ENCODE data around the gene STK10.

The STK10 gene

DNA sequence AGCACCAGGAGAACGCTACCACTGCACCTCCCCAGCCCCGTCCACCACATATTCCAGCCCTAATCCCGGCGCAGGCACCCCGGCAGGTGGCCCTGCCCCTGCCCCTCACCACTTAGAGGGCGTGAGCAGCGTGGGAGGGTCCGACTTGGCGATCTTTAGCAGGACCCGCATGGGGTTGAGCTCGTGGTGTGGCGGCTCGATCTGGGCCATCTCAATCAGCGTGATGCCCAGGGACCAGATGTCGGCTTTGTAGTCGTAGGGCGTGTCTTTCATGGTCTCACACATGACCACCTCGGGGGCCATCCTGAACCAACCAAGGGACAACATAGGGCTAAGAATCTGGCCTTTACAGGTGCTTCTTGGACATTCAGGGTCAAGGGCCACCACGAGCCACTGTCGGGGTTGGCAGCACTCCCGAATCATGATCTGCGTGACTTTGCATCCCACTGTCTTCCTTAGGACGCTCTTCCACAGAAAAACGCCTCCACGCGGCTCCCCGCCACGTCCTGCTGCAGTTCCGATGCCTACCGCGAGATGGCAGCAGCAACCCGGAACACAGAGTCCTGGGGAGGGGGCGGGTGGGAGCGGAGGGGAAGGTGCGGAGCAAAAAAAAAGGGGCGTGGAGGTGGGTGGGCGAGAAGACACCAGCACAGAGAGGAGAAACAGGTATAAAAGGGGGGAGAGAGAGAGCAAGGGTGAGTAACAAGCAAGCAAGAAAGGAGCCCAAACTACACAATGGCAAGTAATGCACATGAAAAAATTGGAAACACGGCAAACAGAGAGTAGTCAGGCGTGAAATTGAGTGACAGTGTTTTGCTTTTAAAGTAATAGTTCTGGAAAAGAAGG, 81.3 kb downstream of the STK10 start:
- DNase-seq, result peak; percentile 57 to 72

DNA sequence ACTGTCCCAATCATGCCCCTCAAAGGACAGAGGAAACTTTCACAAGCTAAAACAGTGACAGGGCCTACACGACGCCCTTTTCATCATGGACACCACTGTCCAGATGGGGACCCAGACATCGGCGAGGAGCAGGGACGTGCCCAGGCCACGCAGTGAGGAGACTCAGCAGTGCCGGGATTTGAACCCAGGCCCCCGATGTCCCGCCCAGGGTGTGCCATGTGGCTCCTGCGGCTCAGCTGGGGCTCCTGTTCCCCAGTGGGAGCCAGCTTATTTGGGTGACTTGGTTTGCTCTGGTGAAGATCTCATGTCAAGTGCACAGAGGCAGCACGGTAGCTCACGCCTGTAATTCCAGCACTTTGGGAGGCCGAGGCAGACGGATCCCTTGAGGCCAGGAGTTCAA, 82.2 kb downstream of the STK10 start:
- no peak for DNase-seq

DNA sequence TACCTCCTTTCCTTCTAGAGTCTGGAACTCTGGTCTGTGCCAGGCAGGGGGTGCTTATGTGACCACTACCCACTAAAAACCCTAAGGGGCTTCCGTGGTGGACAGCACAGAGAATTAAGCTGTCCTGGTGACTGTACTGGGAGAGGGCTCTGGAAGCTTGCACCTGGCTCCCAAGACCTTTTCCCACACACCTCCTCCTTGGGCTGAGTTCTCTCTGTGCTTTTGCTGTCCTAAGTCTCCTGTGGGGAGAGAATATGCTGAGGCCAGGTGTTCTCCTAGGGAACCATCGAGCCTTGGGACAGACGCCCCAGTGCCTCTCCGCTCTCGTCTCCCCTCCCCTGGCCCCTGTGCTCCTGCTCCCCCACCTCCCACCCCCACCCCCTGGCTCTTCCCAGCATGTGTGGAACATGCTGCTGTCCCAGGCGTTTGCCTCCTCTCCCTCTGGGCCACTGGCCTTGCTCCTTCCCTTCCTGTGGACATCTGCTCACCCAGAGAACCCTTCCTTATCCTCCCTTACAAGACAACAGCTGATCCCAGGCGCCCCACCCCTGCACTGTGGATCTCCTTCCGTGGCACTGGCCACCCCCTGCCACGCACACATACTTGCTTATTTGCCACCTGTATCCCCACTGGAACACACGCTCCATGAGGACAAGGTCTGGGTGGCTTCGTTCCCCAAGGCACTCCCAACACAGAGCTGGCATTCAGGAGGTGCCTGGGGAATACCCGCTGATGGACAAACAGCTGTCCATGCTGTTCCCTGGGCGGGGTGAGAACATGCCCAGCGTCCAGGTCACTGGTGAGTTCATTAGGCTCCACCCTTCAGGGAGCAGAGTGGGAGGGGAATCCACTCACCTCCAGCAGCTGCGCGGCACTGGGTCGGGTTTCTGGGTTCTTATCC, 83.0 kb downstream of the STK10 start:
- no peak for DNase-seq

DNA sequence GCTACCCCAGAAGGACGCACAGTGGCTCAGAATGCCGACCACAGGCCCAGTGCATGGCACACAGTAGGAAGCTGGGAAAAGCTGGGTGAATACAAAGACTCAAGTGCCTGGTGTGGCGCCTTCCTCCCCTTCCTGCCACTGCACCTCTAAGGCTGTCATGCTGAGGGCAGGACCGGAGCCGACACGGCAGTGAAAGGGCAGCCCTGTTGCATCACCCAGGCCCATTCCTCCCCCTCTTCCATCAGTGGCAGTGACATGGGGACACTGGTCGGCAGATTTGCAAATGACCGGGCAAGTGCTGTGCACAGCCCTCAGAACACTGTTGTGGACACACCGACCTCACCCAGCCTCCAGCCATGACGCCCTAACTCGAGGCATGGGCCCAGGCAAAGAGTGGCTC, 84.0 kb downstream of the STK10 start:
- no peak for DNase-seq

DNA sequence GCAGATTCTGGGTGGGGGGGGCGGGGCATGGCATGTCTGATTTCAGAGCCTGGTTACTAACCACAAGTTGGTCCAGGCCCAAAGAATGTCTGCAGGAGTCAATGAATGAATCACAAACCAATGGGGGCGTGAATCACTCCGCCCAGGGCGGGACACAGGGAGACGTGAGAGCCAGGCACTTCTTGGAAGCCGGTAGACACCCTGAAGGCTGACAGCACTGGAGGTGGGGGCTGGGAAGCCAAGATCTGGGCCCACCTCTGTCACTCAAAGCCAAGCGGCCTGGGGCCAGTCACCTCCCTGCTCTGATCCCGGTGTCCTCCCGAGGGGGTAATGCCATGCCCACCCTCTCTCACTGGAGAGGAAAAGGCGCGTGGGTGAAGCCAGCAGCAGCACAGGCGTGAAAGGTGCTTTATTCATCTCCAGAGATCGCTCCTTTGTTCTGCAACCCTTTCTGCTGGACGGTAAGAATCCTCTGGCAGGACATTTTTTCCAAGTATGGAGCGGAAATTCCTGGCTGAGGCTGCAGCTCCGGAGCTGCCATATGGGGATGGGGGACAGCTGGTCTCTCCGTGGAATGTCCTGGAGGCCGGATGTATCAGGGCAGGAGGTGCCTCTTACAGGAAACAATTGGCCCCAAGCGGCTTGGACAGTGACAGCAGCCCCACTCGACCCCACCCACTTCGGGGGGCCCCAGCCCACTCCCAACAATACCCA, 85.0 kb downstream of the STK10 start:
- no peak for DNase-seq

DNA sequence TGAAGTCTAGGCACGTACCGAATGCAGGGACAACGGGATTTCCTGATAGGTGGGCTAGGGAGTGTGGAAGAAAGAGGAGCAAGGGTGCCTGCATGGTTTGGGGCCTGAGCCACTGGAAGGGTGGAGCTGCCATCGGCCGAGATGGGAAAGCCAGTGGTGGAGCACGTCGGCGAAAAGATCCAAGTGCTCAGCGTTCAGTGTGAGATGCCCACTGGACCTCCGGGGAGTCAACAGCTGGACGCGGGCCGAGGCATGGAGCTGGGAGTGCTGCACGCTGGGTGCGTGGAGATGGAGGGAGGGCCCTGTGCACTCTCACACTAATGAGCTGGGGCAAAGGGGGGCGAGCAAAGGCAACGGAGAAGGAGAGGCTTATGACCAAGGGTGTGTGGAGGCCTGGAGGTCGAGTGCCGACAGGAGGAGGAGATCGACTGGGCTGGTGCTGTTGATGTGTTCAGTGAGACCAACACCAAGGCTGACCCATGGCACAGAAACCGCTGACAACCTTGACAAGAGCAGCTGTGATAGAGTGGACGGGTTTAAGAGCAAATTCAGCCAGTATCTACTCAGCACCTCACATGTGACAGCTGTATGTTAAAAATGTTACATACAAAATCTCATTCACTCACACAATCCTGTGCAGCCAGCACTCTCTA, 85.7 kb downstream of the STK10 start:
- no peak for DNase-seq

DNA sequence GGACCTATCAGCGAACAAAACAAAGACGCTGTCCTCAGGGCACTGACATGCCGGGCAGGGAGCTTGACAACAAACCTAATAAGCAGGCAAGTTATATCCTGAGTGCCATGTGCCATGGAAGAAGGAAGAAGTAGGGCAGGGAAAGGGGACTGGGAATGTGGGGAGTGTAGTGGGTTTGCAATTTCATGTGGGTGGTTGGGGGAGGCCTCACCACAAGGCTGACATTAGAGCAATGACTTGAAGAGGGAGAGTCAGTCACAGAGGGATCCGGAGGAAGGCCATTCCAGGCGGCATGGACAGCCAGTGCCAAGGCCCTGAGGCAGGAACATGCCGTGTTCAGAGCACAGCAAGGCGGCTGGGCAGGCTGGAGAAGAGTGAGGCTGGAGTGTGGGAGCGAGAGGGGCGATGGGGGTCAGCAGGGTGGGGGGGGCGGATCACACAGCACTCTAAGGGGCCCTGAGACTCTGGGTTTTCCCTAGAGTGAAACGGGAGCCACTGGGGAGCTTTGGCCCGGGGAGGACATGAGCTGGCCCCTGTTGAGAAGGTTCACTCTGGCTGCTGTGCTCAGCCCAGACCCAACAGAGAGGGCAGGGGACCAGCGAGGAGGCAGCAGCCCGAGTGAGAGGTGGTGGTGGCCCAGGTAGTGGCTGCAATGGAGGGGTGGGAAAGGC, 86.3 kb downstream of the STK10 start:
- no peak for DNase-seq

DNA sequence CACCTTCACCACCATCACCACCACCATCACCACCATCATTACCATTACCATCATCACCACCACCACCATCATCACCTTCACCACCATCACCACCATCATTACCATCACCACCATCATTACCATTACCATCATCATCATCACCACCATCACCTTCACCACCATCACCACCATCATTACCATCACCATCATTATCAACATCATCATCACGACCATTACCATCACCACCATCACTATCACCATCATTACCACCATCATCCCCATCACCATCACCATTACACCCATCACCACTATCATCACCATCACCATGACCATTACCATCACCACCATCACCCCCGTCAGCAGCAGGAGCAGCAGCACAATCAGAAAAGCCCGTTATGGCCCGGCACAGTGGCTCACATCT, 89.1 kb downstream of the STK10 start:
- DNase-seq, result no peak

DNA sequence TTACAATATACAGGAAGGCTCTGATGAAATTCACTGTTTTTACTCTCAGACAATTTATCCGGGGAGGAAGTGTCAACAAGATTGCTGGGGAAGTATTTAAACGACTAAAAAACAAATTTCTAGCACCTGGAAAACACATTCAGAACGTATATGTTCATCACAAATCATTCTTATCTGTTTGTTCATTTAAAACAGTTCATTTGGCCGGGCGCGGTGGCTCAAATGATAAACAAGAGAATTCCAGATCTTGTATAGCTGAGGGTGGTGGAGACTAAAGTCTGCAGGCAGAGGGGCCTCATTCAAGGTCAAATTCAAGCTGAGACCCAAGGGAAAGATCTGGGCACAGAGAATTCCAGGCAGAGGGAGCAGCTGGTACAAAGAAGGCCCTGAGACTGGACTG, 90.0 kb downstream of the STK10 start:
- no peak for DNase-seq

DNA sequence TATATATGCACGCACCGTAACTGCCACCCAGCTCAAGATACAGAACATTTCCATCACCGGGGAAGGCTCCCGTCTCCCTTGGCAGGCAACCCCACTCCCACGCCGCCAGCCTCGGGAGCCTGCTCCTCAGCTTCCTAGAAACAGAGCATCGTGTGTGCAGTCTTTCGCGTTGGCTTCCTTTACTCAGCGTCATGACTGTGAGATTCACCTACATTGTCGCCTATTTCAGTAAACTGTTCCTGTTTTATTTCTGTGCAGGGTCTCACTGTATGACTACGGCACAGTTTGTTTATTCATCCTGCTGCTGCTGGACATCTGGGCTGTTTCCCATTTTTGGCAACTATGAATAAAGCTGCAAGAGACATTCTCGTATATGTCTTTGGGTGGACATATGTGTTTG, 90.7 kb downstream of the STK10 start:
- no peak for DNase-seq

DNA sequence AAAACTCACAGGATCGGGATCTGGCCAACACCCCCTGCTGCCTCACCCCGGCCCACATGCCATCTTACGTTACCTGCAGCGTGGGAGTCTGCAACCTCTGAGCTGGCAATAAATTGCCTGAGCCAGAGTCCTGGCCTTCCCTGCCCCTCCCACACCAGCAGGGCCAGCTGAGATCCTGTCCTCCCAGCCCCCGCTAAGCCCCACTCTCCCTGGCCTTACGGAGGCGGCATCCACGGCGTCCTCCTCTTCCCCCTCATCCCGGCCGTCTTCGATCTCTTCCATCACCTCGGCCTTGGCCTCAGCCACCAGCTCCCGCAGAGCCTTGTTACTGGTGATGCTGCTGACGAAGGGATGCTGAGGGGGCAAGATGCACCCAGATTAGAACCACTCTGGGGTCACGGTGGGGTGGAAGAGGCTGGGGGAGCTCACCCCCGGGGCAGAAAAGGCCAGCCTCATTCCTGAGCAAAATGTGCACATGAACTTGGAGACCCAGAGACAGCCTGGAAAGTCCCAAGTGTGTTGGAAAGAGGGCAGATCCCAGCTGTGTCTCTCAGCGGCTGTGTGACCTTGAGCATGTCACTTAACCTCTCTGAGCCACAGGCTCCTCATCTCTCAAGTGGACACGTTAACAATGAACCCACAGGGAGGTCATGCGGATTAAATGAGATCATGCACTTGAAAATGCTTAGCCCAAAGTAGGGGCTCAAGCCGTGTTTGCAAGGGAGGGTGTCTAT, 91.7 kb downstream of the STK10 start:
- DNase-seq, result no peak

DNA sequence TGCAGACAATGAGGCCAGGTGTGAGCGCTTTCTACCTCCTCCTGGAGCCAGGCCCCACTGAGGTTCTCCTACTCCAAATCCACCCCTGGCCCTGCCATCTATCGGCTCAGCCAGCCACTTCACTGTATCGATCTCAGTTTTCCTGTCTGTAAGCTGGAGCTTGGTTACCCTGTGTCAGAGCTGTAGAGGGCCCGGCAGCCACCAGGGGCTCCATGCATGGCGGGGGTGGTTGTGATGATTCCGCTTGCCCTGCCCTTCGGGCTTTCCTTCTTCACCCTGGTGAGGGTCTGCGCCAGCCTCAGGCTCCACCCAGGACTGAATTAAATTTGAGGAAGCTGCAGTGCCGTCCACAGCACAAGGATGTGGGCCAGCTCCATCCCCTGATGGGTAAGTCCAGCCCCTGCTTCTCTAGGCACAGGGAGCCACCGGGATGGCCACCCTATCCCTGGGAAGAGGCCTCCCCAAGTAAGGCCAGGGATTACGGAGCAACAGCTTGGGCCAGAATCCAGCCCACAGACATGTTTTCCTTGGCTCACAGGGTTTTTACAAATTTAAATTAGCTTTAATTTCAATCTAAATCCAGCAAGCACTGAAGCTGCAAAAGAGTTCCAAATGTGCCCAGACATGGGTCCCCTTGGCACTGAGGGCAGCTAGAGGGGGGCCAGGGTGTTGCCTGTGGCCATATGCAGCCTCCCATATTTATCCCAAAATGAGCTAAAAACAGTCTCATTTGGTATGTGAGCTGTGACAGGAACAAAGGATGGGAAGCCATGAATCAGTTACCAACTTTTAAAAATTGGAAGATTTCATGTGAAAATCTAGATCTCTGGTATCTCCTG, 92.4 kb downstream of the STK10 start:
- no peak for DNase-seq

DNA sequence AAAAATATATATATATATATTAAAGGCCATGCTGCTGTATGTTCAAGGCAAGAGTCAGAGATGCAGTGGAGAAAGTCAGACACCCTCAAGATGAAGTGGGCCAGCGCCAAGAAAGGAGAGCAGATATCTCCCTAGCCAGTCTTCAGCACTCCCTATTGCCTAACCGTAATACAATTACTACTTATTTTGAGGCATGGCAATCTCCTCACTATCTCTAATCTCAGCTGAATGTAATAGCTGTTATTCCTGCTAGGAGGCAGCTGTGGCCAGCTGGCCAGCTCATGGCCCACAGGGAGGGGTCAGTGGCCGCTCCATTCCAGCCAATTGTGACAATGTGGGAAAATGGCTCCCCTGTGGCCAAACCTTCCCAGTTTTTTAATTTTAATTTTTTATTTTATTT, 94.1 kb downstream of the STK10 start:
- DNase-seq, result no peak

DNA sequence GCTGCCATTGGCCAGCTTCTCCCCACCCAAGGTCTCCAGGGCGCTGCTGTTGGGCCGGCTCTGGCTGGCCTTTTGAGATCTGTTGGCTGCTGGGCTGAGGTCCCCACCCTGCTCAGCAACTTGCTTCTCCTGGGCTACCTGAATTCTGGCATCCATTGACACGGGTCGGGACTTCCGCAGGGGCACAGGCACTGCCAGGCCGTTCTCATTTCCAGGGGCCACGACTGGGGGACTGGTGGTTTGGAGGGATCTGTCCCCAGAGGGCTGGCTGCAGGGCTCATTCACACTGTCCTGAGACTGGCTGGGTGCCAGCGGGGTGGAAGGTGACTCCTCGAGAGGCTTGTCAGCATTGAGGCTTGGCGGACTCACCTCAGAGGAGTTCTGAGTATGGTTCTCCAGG, 94.5 kb downstream of the STK10 start:
- no peak for DNase-seq

DNA sequence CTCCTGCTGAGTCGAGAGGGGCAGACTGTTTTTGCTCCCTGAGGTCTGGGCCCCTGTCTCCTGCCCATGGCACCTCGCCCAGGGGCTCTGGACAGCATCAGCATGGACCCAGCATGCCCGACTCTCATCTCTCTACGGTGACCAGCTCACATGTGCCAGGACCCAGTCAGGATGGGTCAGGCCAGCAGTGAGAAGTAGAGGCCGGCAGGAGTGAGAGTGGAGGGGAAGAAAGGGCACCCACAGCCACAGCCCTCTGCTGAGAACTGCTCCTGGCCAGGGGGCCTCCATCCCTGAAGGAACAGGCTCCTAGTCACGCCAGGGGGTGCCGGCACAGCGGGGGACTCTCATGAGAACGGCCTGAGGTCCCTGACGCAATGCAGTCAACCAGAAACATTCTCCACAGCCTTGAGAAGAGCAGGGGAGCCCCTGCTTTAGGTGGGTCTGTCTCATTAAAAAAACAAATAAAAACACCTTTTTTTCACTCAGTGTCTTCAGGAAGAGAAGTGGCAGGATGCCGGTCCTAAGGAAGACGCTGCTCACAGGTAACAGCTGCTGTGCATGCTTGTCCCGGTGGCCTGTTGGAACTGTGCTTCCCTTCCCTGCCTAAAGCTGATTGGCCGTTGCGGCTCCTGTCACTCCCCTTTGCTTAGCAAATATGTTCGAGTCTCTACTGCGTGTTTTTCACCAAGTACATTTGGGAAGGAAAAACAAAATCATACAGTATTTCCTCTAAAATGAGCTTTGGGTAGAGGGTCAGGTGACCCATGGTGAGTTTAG, 95.9 kb downstream of the STK10 start:
- DNase-seq, result no peak

DNA sequence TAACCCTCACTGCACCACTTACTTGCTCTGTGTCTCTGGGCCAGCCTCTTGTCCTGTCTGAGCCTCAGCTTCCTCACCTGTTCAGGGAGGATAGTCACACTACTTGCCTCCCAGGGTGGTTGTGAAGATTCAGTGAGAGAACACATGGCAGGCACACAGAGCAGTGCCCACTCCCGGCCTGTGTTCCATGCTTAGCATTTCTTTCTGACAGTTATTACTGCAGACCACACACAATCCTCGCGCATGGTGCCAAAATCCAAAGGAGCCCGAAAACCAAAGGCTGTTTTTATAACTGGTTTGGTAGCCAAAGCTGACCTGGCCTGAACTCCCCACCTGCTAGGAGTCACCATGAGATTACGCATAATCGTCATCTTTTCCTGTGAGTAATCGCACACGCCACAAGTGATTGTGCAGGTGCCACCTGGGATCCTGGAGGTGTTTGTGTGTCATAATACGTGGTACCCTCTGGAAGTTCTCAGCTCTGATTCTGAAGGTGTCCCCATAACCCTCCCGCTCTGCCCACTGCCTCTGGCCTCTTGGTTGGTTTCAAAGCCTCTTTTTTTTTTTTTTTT, 97.0 kb downstream of the STK10 start:
- DNase-seq, result no peak

DNA sequence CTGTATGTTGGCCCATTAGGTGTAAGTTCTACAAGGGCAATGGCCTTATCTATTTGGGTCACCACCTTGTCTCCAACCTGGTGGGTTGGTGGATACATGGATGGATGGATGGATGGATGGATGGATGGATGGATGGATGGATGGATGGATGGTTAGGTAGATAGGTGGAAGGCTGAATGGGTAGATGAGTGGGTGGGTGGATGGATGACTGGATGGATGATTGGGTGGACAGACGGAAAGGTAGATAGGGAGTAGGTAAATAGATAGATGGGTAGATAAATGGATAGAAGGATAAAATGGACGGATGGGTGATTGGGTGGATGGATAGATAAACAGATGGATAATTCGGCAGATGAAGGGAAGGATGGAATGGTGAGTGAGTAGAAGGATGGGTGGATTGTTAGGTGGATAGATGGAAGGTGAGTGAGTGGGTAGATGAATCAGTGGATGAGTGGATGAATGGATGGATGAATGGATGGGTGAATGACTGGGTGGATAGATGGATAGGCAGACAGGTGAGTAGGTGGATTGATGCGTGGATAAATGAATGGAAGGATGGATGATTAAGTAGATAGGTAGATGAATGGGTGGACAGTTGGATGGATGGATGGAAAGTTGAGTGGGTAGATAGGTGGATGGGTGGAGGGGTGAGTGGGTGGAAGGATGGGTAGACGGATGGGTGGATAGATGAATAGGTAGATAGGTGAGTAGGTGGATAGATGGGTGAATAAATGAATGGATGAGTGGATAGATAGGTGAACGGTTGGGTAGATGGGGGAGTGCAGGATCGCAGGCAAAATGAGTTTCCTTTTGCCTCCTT, 98.5 kb downstream of the STK10 start:
- DNase-seq, result no peak

DNA sequence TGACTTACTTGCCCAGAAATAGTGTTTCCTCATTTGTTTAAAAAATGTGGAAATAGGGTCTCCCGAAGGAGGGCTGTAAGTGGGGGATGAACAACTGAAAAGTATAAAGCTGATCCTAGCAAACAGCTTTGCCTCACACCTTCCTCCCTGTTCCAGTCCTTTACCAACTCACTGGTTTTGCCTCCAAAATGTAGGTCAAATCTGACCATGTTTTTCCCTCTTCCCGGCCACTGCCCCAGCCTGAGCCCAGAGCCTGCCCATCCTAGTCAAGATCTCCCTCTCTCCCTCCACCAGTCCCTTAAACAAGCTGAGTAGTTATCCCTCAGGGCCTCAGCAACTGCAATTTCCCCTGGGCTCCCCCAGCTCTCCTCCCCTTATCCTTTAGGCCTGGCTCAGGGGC, 99.2 kb downstream of the STK10 start:
- no peak for DNase-seq
